ENCODE measurements around the gene KSR1. TPM values are rescaled to one million over a fixed set of nuclear protein-coding genes. Genes with fewer than 3 reads are reported as not detected.

The KSR1 gene
- total RNA-seq, 1 donor from 2014 or later, result 49.7 TPM

DNA sequence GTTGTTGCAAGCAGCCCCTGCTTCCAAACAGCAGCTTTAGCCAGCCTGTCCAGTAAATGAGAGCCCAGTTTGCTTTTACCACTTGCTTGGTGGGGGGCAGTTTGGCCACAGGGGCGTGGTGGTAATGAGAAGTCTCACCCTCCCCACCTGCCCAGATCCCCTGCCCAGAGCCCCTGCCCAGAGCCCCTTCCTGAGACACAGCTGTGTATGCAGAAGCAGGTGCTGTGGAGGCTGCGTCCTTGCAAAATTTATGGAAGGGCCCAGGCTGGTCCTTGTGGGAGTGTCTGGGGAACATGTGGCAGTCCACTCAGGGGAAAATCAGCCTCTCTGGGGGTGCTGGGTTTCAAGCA is 147.1 kb downstream of the KSR1 start:
- no peak for DNase-seq (ENCODE audit: extremely low read depth, low read depth, low spot score)

DNA sequence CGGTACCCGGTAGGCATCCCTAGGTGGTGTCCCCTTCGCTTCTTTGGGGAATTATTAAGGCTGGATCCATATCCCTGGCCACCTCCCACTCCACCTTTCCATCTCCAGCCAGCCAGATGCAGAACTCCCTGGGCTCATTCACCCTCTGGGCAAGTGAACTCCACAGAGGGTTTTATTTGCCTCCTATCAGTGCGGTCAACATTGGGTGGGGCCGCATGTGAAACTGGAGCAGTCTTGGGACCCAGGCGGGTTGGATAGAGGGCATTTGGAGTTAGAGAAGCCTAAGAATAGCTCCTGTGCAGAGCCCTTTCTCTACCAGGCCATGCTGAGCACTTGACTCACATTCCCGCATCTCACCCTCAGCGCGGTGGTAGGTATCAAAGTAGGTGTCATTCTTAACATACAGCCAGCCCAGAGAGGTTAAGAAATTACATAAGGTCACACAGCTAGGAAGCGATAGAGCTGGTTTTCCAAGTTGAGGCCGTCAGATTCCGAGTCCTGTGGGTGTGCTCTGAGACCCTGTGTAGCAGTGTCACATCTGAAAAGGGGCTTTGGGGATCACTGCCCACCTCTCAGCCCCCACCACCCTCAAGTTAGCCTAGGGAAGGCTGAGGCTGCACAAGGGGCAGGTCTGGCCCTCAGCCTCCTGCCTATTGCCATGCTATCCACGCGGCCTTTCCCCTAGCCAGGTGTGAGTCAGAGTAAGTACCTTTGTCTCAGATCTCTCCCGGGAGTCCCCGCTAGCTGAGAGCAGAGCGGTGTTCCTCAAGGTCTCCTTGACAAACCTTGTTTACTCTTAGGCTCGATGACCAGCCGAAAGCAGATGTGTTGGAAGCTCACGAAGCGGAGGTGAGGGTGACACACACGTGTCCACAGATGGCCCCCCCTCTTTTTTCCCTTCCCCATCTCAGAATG is 147.9 kb downstream of the KSR1 start:
- no peak for DNase-seq (ENCODE audit: extremely low read depth, low read depth, low spot score)

DNA sequence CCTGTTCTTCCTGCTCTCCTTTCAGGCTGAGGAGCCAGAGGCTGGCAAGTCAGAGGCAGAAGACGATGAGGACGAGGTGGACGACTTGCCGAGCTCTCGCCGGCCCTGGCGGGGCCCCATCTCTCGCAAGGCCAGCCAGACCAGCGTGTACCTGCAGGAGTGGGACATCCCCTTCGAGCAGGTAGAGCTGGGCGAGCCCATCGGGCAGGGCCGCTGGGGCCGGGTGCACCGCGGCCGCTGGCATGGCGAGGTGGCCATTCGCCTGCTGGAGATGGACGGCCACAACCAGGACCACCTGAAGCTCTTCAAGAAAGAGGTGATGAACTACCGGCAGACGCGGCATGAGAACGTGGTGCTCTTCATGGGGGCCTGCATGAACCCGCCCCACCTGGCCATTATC is 149.2 kb downstream of the KSR1 start:
- no peak for DNase-seq (ENCODE audit: extremely low read depth, low read depth, low spot score)

DNA sequence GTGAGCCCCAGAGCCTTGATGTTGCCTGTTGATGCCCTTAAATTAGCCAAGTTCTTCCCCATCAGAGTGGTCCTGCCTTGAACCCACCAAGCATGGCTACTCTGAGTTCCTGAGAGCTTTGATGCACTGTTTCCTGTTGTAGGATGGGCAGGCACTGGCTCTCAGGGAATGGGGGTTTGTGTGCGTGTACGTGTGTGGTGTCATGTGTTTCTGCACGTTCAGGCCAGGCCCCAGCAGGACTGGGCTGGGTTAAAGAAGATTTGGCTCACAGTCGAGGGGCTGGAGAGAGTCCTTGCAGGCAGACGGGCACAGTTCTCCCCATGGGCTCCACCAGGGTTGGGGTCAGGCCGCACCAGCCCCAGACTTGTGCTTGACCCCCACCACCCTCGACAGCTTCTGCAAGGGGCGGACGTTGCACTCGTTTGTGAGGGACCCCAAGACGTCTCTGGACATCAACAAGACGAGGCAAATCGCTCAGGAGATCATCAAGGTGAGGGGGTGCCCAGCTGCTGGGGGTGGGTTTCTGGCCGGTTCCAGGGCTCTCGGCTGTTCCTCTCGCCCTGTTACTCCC is 151.4 kb downstream of the KSR1 start:
- DNase-seq (ENCODE audit: extremely low read depth, low read depth, low spot score), result no peak

GRCh38 chr17:27608328-27609230 is 152.3 kb downstream of the KSR1 start:
- DNase-seq (ENCODE audit: extremely low read depth, low read depth, low spot score), result no peak

DNA sequence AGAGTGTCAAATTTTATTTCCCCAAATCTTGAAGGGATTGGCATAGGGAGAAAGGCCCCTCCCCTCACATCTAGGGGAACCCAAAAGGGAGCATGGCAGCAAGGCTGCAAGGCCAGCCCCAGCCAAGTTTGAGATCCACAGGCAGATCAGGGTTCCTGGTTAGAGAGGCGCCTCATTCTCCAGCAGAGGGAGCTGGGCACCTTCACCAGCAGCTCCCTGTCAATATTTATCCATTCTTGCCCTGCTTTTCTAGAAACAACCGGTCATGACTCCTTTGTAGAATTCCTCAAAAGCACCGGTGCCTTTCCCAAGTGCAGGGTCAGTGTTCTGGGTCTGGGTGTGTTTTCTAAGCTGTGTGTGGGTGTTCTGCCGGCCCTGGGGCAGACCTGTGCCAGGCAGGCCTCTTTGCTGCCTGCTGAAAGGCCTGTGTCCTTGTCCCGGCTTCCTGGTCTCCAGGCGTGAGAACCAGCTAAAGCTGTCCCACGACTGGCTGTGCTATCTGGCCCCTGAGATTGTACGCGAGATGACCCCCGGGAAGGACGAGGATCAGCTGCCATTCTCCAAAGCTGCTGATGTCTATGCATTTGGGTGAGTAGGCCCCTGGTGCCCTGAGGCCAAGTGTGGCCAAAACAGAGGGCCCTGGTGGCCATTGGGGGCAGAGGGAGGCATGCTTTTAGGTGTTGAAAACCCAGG is 153.5 kb downstream of the KSR1 start:
- DNase-seq (ENCODE audit: extremely low read depth, low read depth, low spot score), result no peak

GRCh38 chr17:27610304-27610677 is 154.0 kb downstream of the KSR1 start:
- no peak for DNase-seq (ENCODE audit: extremely low read depth, low read depth, low spot score)

DNA sequence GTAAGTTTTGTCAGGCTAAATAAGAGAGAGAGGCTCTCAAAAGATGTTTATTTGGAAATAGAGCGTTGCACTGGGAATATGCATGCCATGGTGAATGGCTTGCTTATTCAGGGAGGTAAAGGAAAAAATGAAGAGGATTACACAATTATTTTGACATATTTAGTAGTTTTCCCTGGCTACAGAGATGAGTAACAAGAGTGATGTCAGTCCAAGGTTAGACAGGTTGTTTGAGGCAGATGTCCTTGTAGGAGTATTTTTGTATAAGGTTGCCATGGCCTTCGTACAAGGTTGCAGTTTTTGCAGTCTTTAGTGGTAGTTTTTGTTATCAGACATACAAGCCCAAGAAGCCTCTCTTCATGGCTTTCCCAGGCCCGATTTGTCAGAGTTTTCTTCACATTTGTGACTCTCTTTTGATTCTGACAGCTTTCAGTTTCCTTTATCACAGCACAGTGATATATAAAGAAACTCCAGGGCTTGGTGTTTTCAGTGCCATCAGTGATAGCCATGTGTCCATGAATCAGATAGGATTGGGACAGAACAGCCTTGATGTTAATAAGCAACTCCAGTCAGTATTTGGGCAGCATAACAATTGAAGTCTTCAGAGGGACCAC is 156.0 kb downstream of the KSR1 start:
- DNase-seq (ENCODE audit: extremely low read depth, low read depth, low spot score), result no peak

DNA sequence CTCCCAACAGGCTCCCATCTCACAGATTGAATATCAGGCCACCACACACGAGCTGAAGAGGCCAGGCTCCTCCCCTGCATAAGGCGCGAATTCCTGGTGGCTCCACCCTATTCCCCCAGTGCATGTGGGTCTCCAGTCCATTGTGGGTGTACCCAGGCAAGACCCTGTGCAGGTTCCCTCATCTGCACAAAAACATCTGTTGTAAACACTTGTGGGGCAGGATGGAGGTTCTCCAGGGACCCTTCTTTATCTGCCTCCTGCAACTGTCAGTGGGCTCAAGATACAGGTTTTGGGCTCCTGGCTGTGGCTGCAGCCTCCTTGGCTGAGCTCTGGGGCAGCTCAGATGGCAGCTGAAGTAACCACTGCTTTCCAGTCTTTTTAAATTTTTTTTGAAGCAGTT is 157.2 kb downstream of the KSR1 start:
- no peak for DNase-seq (ENCODE audit: extremely low read depth, low read depth, low spot score)

DNA sequence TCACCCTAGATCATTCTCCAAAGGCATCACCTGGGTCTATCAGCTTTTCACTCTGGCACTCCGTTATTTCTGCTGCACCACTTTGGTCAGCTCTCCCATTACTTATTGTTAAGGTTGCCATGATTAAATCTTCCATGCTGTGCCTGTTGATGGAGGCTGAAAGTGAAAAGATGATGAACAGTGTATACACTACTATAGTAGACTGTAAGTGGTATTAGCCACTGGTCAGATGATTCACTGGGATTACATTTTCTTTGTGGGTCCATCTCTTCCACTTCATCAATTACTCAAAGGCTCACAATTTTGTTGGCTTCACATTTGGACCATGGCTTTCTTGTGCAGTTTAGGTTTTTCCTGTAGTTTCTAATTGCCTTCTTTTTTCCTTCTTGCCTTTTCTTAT is 158.9 kb downstream of the KSR1 start:
- DNase-seq (ENCODE audit: extremely low read depth, low read depth, low spot score), result no peak

DNA sequence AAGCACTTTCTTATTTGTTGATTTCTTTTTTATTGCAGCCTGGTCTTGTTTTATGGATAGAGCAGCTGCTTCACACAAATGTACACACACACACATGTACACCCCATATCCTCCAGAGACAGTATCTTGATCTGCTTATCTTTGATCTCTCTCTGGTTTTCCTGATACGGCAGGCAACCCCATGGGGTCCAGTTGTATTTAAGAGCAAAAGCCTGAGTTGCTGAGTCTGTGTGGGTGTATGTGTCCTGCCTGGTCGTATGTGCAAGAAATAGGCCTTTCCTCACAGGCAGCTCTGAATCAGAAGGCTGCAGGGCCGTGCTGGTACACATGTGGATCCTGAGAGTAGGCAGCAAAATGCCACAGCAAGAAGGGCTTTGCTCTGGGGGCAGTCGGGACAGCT is 160.2 kb downstream of the KSR1 start:
- no peak for DNase-seq (ENCODE audit: extremely low read depth, low read depth, low spot score)

- no peak for DNase-seq (ENCODE audit: extremely low read depth, low read depth, low spot score)
These were observed 162.2 kb downstream of the KSR1 start for GRCh38 chr17:27618417-27618816.

DNA sequence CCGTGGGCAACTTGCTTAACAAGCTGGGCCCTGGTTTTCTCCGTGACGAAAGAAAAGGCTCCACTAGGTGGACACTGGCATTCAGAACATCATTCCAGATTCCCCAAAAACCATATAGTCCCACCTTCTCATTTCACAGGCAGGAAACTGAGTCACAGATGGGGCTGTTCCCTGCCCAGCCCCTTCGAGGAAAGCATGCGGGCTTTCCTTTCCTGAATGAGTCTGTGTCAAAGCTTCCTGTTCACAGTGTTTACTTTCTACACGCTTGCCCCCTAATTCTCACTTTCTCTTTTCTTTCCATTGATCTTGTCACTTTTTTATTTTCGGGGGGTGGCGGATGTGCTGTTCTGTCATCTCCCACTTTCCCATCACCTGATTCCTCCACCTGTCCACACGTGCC is 164.5 kb downstream of the KSR1 start:
- DNase-seq (ENCODE audit: extremely low read depth, low read depth, low spot score), result no peak

GRCh38 chr17:27621536-27621935 is 165.3 kb downstream of the KSR1 start:
- no peak for DNase-seq (ENCODE audit: extremely low read depth, low read depth, low spot score)

DNA sequence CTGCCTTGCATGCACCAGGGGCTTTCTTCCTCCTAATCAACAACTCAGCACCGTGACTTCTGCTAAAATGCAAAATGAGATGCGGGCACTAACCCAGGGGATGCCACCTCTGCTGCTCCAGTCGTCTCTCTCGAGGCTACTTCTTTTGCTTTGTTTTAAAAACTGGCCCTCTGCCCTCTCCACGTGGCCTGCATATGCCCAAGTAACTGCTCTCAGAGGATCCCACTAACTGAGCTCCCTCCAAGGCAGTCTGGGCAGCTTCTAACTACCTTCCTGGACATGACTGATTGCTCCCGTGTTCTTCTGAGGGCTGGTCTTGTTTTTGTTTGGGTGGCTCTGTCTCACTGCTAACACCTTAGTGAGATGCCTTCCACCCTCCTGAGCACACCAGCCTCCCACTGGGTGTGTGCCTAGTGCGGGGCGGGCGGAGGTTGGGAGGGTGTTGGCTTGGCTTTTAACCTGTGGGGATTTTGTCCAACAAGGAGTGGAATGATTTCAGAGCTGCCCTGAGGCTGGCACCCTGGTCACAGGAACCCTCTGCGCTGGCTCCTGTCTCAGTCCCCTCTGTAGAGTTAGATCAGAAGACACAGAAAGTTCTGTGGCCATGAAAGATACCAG is 165.8 kb downstream of the KSR1 start:
- no peak for DNase-seq (ENCODE audit: extremely low read depth, low read depth, low spot score)

DNA sequence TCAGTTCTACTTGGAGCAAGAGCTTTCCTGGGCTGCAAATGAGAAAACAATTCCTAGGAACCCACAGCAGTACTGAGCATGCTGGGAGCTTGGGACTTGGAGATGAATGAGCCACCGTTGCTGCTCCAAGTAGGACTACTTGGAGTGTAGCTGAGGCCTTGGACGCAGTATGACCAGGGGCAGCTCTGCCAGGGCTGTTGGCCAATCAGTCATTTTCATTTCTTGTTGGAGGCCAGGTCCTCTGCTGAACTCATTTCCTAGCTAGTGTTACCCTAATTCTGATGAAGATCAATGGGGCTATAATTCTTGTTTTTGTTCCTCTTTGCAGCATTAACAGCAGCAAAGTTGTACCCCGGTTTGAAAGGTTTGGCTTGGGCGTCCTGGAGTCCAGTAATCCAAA is 166.7 kb downstream of the KSR1 start:
- no peak for DNase-seq (ENCODE audit: extremely low read depth, low read depth, low spot score)

- DNase-seq (ENCODE audit: extremely low read depth, low read depth, low spot score), result no peak
These were observed 167.4 kb downstream of the KSR1 start for GRCh38 chr17:27623614-27624013.

DNA sequence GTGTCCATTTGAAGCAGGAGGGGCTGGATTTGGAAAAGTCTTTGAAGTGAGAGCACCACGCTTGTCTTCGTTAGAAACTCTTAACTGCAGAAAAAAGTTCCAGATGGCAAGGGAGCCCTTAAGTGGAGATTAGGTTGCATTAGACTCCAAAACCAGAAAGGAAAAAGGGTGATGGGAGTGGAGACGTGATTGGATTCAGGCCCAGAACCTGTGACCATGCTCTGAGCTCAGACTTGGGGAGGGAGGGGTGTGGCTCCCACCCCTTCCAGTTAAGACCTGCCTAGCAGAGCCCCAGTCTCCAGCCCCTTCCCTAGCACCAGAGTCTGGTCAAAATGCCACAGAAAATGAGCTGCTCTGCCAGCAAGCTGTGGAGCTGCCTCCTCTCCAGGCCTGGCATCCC is 168.3 kb downstream of the KSR1 start:
- DNase-seq (ENCODE audit: extremely low read depth, low read depth, low spot score), result no peak

- no peak for DNase-seq (ENCODE audit: extremely low read depth, low read depth, low spot score)
These were observed 169.6 kb downstream of the KSR1 start for GRCh38 chr17:27625856-27626255.

DNA sequence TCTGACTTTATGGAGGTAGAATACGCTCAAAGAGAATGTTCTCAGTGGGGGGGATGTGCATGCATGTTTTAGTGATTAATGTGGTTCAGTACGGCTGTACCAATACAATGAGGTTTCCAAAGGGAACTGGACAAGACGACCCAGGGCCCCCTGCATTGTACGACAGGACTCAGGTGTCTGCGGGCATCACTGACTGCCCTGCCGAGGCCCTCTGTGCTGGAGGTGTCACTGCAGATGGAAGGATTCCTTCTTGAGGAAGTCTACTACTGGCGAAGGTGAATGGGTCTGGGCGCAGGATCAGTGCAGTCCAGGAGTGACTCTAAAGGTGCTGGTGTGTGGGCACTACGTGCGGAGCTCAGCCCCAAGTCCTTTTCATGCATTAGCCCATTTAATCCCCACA is 171.3 kb downstream of the KSR1 start:
- no peak for DNase-seq (ENCODE audit: extremely low read depth, low read depth, low spot score)
